Measurements from ENCODE around the gene VWC2. TPM values are rescaled to one million over a fixed set of nuclear protein-coding genes. Genes with fewer than 3 reads are reported as not detected.

The VWC2 gene
- 9.3 TPM for total RNA-seq
- long read RNA-seq, full-length matches to known transcripts, result 18 of 45 reads
- long read RNA-seq, partial matches to known transcripts, result 20 of 45 reads
- long read RNA-seq, other reads (novel, unspliced or antisense), result 7 of 45 reads

DNA sequence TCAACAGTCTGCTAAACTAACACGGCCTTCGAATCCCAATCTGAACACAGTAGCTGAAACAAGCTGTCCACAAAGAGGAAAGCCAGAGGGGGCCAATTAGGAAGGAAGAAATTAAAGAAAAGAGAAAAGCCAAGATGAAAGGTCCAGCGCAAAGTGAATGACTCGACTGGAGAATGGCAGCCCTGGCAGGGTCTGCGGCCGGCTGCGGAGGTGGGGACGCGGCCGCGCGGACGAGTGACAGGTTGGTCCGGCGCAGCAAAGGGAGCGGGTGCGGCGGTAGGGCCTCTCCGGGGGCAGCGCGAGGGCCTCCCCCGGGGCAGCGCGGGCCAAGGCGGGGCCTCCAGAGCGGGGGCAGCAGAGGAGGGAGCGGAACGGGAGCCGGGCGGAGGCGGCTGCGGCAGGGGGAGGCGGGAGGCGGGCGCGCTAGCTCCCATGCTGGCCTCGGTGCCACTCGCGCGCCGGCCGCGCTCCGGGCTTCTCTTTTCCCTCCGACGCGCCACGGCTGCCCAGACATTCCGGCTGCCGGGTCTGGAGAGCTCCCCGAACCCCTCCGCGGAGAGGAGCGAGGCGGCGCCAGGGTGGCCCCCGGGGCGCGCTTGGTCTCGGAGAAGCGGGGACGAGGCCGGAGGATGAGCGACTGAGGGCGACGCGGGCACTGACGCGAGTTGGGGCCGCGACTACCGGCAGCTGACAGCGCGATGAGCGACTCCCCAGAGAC, at the start of gene VWC2:
Gene VWC2, plus strand, starts transcription at position 421 of the 718 bp plus-strand sequence. CDS start 1,798 bp downstream, outside the sequence.
- intact Hi-C loops (cut with micrococcal nuclease), result loop anchor here (10.0 kb wide), 1 partner anchor 129 kb away; no protein-coding TSS in a partner anchor
- DNase-seq, result peak; percentile 79
- ATAC-seq, result peak; percentile 82

DNA sequence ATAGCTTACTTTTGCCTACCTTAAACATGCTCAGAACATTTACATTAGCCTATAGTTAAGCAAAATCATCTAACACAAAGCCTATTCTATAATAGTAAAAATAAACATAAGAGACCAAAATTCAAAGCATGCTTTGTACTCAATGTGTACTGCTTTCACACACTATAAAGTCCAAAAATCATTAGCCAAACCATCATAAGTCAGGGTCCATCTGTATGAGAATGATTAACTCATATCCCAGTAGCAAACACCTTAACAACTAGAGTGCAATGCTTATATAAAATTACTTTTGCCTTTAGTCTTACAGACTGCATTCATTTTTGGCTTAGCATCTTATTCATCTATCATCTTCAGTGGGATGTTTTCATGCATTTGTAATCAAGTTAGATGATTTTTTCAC, 49.4 kb upstream of the VWC2 start:
- intact Hi-C loops (cut with micrococcal nuclease), result no loop called here
- no peak for DNase-seq
- ATAC-seq, result no peak

DNA sequence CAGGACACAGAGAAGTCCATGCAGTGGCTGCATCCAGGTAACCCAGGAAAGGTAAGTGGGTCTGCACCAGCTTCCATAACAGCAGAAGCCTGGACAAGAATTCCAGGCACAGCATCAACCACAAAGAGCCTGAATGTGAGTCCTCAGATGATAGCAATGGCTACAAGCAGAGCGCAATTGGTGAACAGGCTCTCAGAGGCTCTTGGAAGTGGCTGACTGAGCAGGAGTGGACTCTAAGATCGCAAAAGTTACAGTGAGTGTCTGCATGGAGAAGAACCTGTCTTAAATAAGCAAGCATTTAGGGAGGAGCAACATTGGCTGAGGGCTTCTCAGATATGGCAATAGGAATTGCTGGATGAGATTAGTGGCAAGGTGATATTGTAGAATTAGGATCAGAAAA, 41.6 kb upstream of the VWC2 start:
- no peak for DNase-seq
- no peak for ATAC-seq
- intact Hi-C loops (cut with micrococcal nuclease), result no loop called here

DNA sequence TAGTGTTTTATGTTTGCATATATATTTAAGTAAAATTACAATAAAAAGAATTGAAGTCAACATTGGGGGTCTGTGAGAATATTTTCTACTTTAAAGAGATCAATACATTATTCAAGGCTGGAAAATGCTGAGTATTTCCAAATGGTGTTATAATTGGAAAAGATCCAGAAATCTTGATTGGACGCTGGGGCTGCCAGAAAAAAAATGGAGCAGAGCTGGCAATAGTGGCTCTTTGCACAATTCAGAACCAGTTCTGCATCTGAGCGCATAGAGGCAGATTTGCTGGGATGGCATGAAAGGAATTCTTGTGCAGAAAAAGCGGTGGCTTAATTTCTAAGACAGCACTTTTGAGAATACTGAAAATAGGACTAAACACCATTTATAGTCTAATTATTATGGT, 10.8 kb upstream of the VWC2 start:
- ATAC-seq (no peak), DNase-seq (no peak)
- intact Hi-C loops (cut with micrococcal nuclease), result no loop called here

DNA sequence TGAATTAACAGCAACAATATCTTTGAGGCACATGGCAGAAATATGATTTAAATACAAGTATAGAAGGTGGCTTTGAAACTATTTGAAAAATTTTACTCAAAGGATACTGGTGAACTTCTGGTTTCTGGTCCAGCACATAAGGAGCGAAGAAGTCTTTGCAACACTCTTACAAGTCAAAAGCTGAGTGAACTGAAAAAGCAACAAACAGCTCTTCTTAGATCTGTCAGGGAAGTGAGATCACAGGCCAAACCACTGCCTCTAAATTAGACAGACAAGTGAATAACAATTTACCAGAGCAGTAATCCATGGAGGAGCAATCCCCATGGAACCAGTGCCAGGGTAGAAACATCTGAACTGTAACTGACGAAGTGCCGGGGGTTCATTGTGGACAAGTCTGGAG, 9.6 kb upstream of the VWC2 start:
- intact Hi-C loops (cut with micrococcal nuclease), result no loop called here
- no peak for ATAC-seq
- no peak for DNase-seq

DNA sequence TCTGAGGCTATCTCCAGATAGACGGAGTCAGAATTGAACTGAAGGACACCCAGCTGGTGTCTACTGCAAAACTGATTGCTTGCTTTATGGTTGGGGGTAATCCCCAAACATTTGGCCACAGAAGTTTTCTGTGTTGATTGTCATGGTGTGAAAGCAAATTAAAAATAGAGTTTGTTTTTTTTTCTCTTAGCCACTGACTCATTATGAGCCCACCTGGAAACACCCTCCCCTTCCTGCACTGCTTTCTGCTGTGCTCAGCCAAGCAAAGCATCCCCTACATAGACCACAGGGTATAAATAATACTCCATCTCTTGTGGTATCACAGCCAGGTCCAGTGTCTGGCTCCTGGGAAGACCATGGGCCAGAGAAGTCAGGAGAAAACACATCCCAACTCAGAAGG, 6.5 kb upstream of the VWC2 start:
- DNase-seq (no peak), ATAC-seq (no peak)
- intact Hi-C loops (cut with micrococcal nuclease), result no loop called here

DNA sequence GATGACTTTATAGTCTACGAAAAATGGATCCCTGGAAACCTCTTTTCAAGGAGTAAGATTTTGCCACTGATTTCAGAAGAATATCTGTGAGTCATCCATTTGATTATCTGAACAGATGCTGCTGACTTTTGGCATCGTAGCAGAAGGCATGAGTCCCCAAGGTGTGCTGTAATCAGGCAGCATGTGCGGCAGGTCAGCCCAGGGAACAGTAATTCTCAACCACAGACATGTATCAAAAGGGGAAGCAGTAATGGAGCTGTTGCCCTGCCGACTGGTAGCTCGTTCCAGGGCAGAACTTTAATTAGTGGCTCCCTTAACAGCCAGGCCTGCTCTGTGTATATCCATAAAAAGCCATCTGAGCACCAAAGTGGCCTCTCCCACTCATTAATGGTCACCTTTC, 5.7 kb upstream of the VWC2 start:
- intact Hi-C loops (cut with micrococcal nuclease), result no loop called here
- no peak for DNase-seq
- ATAC-seq, result no peak

DNA sequence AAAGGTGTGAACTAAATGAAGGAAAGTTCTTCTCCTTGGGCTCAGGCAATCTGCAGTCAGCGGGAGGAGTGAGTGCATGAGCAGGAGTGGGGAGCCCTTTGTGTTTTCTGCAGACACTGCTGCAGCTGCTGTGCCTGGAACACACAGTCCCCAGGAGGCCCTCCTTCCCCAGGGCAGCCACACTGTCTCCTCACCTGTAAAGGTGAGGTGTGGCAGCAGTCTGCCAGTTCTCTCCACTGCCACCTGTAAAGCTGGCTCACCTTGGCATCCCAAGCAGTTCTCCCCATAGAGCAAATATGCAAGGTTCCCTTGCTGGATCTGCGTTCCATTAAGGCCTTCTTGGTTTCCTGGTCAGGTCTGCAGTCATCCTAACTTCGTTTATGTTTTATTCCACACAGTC, 5.2 kb upstream of the VWC2 start:
- intact Hi-C loops (cut with micrococcal nuclease), result no loop called here
- ATAC-seq (no peak), DNase-seq (no peak)

DNA sequence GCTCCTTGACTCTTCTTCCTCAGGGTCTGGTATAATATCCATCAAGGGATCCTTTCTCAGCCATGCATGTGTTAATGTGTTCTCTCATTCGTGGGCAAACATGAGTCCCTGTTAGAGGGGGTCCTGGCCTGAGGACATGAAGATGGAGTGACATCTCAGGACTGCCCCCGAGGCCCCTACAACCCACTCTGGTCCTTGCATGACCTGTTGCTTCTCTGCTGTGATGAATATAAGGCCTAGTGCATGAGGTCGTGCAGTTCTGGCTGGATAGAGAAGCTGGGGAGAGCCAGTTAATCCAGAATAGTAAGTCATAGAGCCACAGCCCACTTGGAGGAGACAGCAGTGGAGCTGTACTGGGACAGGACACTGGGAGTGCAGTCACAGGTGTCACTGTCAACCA, 4.6 kb upstream of the VWC2 start:
- DNase-seq (no peak), ATAC-seq (no peak)
- intact Hi-C loops (cut with micrococcal nuclease), result no loop called here

DNA sequence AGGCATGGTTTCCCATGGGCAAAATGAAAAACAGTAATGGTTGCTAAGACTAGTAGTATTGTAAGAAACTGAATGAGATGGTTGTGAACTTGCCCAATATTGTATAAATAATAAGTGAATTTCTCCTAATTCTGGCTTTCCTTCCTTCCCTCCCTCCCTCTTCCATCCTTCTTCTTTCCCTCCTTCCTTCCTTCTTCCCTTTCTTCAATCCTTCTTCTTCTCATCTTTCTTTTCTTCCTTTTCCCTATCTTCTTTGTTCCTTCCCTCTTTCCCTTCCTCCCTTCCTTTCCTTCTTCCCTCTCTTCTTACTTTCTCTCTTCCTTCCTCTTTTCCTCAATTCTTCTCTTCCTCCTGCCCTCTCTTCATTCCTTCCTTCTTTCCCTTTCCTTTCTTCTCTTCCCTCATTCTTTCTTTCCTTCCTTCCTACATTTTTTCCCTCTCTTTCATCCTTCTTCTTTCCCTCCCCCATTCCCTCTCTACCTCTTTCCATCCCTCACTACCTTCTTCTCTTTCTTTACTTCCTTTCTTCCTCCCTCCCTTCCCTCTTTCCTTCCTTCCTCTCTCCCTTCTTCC, 4.1 kb upstream of the VWC2 start:
- ATAC-seq (no peak), DNase-seq (no peak)
- intact Hi-C loops (cut with micrococcal nuclease), result no loop called here

DNA sequence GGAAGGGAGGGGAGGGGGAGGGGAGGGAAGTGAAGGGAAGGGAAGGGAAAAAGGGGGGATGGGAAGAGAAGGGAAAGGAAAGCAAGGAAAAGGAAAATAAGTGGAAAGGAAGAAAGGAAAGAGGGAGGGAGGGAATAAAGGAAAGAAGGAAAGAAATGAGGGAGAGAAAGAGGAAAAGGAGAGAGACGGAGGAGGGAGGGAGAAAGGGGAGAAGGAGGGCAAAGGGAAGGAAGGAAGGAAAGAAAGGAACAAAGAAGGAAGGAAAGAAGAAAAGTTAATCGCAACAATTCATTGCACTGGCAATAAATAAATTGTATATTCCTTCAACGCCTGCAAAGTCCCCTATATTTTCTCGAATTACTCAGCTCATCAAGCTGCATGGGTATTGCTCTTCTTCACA, 2.6 kb upstream of the VWC2 start:
- intact Hi-C loops (cut with micrococcal nuclease), result loop anchor here (10.0 kb wide), 1 partner anchor 126 kb away; no protein-coding TSS in a partner anchor
- no peak for ATAC-seq

DNA sequence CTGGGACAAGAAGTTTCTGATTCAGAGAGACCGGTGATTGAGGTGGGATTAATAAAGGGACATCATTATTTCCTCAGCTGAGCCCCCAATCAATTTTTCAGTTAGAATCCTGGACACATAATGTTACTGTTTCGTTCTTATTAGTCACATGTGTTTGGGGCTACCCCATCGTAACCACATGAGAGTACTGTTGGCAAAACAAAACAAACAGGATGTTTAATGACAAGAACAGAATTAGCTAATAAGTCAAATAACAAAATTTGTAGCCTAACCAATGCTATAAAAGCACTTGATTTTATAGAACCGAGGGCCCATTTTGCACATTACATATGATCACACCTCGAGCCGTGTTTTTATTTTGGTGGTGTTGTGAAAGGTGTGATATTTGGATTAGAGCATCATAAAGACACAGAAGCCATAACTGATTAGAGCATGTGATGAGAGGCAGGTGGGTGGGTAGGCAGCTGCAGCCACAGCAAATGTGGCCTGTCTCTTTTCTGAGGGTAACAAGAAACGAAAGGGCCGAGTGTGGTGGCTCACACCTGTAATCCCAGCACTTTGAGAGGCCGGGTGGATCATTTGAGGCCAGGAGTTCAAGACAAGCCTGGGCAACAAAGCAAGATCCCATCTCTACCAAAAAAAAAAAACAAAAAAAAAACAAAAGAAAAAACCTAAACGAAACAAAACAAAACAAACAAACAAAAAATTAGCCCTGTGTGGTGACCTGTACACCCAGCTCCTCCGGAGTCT, 1.8 kb upstream of the VWC2 start:
- DNase-seq (no peak), ATAC-seq (no peak)
- intact Hi-C loops (cut with micrococcal nuclease), result loop anchor here (10.0 kb wide), 1 partner anchor 127 kb away; no protein-coding TSS in a partner anchor

More for the DNA sequence above, 2.6 kb upstream of the VWC2 start:
- no peak for DNase-seq

DNA sequence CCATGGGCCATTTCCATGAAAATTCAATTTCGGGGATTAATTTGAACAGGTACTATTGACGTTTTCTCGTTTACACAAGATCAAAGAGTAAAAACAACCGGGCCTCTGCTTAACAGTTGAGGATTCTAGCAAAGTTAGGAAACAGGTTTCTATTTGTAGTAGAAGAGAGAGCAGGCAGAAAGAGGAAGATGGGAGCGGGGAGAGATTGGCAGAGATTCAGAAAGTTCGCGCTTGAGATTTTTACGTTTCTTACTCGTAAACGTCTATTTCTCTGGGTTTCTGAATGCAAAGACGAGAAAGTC, 571 bp upstream of the VWC2 start:
- intact Hi-C loops (cut with micrococcal nuclease), result loop anchor here (10.0 kb wide), 1 partner anchor 128 kb away; no protein-coding TSS in a partner anchor
- no peak for DNase-seq
- ATAC-seq, result no peak

DNA sequence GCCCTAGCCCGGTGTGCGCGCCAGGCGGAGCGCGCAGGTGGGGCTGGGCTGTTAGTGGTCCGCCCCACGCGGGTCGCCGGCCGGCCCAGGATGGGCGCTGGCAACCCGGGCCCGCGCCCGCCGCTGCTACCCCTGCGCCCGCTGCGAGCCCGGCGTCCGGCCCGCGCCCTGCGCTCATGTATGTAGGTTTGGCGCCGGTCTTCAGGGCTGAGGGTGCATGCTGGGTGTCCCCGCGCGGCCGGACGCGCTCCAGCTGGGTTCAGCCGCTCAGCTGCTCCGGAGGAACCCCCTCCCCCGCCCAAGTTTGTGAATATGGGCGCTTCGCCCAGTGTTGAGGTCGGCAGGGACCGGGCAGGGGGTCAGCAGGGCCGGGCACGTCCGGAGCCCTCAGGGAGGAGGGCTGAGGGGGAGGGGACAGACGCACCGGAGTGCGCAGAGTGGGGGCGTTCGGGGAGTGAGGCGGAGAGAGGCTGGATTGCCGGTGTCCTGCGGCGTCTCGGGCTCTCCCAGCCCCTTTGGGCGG, 559 bp downstream of the VWC2 start:
- intact Hi-C loops (cut with micrococcal nuclease), result loop anchor here (10.0 kb wide), 1 partner anchor 129 kb away; no protein-coding TSS in a partner anchor

DNA sequence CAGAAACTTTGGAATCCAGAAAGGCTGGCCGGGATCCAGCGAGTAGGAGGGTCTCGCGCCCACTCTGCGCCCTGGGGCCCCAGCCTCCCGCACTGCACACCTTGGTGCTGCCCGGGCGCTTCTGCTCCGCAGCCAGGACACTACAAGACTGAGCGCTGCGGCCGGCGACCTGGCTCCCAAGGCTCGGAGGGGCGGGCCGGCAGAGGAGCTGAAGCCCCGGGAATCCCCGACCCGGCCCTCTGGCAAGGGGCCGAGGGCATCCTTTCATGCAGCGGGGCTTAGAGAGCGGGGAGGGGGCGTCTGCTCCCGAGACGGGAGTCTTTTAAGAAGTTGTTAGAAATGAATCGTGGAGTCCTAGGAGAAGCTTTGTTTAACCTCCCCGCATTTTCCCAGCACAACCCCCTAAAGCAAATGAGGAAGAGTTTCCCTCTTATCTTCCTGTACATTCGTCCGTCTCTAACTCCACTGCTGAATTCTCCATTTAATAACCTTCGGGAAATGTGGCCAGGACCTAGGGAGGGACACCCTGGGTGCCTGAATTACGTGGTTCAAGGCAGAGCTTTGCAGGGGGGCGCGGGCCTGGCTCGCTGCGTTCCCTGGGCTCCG, 1.1 kb downstream of the VWC2 start:
- intact Hi-C loops (cut with micrococcal nuclease), result loop anchor here (10.0 kb wide), 1 partner anchor 130 kb away; no protein-coding TSS in a partner anchor
- DNase-seq (peak; percentile 49), ATAC-seq (peak; percentile 42)

More for the DNA sequence above, 559 bp downstream of the VWC2 start:
- ATAC-seq, result peak; percentile 61
- DNase-seq, result peak; percentile 55

DNA sequence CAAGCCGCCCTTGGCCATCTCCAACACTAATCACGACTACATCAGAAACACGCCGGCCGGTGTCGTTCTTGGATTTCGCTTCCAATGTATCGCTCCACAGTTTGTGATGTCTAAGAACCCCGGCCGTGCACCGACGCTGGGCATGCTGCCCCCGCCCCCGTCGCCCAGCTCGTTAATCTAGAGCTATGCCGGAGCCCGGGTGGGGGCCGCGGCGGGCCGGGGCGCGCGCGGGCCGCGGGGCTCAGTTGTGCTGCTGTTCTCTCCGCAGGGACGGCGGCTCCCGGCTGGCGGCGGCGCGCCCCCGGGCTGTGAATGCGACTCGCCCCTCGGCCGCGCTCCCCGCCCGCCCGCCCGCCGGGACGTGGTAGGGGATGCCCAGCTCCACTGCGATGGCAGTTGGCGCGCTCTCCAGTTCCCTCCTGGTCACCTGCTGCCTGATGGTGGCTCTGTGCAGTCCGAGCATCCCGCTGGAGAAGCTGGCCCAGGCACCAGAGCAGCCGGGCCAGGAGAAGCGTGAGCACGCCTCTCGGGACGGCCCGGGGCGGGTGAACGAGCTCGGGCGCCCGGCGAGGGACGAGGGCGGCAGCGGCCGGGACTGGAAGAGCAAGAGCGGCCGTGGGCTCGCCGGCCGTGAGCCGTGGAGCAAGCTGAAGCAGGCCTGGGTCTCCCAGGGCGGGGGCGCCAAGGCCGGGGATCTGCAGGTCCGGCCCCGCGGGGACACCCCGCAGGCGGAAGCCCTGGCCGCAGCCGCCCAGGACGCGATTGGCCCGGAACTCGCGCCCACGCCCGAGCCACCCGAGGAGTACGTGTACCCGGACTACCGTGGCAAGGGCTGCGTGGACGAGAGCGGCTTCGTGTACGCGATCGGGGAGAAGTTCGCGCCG, 1.9 kb downstream of the VWC2 start:
- ATAC-seq (peak; percentile 39), DNase-seq (peak; percentile 62)
- intact Hi-C loops (cut with micrococcal nuclease), result loop anchor here (10.0 kb wide), 1 partner anchor 131 kb away; no protein-coding TSS in a partner anchor

DNA sequence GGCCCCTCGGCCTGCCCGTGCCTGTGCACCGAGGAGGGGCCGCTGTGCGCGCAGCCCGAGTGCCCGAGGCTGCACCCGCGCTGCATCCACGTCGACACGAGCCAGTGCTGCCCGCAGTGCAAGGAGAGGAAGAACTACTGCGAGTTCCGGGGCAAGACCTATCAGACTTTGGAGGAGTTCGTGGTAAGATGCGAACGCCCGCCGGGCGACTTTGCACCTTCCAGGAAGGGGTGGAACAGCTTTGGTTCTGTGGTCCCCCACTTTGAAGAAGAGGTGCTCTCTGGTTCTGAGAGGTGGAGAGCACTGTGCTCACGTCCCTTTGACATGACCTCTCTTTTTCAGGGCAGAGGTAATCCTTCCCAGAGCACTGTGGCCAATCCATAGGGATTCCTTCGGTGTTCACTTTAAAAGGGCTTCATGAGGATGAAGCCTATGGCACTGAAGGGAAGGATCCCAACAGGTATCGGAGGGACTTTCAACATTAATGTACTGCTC, 2.6 kb downstream of the VWC2 start:
- DNase-seq (no peak), ATAC-seq (peak; percentile 18)
- intact Hi-C loops (cut with micrococcal nuclease), result loop anchor here (10.0 kb wide), 1 partner anchor 131 kb away; no protein-coding TSS in a partner anchor

DNA sequence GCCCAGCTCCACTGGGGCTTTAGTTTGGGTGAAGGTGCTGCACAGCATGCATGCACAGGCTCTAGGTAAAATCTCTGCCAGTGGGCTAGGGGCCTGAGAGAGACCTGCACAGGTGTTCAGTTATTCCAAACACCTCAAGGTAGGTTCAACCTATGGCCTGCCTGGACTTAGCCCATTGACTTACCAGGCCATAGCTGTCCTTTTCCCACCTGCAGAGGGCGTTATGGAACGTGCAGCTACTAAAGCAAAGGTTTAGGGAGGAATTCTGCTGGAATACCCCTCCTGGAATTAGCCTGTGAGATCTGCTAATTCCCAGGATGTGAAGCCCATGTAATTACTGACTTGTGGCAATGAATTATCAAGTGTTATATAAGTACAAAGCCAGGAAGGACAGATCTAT, 3.6 kb downstream of the VWC2 start:
- ATAC-seq (peak; percentile 7), DNase-seq (no peak)
- intact Hi-C loops (cut with micrococcal nuclease), result loop anchor here (10.0 kb wide), 1 partner anchor 132 kb away; no protein-coding TSS in a partner anchor

Measured in left ventricle myocardium superior (tissue), 1 donor.